Fibroblast of lung (primary cell): ENCODE data around the gene HOXD9. TPM values are rescaled to one million over a fixed set of nuclear protein-coding genes. Genes with fewer than 3 reads are reported as not detected.

ENCODE experiments used
- DNase-seq, 2 donors: peaks; one replicate each; pipeline versions ENCODE4 v3.0.0 to v3.0.0-alpha.2; 2010; ENCODE audit warnings: low read depth in 2 of 2
- H2AFZ ChIP-seq: 2 replicates; pipeline ENCODE4 v1.5.1; 2012; ENCODE audit warnings: low read length, control low read depth, inconsistent platforms
- H3K27ac ChIP-seq: 2 replicates; pipeline ENCODE4 v1.5.1; 2011; ENCODE audit warnings: low read length, control low read depth; ENCODE audit not compliant: insufficient read depth
- H3K27me3 ChIP-seq: 2 replicates; pipeline ENCODE4 v1.5.1; 2011; ENCODE audit warnings: mild to moderate bottlenecking, low read length; ENCODE audit not compliant: control insufficient read depth, insufficient read depth
- H3K36me3 ChIP-seq: 2 replicates; pipeline ENCODE4 v1.5.1; 2011; ENCODE audit warnings: low read length; ENCODE audit not compliant: control insufficient read depth, insufficient read depth
- H3K4me1 ChIP-seq: 2 replicates; pipeline ENCODE4 v1.5.1; 2011; ENCODE audit warnings: low read length; ENCODE audit not compliant: control insufficient read depth, insufficient read depth; ENCODE audit errors: extremely low read depth
- H3K4me2 ChIP-seq: 2 replicates; pipeline ENCODE4 v1.5.1; 2011; ENCODE audit warnings: low read length, control low read depth; ENCODE audit not compliant: insufficient read depth; ENCODE audit errors: extremely low read depth
- H3K4me3 ChIP-seq, 4 experiments: fragments of 200-600 bp in 1 of 4; sonication (generic) in 1 of 4; replicated peaks in 1 of 4; 2 replicates each; pipeline ENCODE4 v1.5.1; 2011 to 2016; ENCODE audit warnings: low read length in 4 of 4, low read depth in 3 of 4, mild to moderate bottlenecking in 3 of 4, control low read depth in 2 of 4, inconsistent platforms in 1 of 4, mixed read lengths in 1 of 4; ENCODE audit not compliant: insufficient read depth in 1 of 4; ENCODE audit errors: control extremely low read depth in 1 of 4
- H3K79me2 ChIP-seq: 2 replicates; pipeline ENCODE4 v1.5.1; 2012; ENCODE audit warnings: mild to moderate bottlenecking, low read length, inconsistent platforms; ENCODE audit not compliant: control insufficient read depth, insufficient read depth
- H3K9ac ChIP-seq: 2 replicates; pipeline ENCODE4 v1.5.1; 2011; ENCODE audit warnings: mild to moderate bottlenecking, low read length, control low read depth; ENCODE audit not compliant: insufficient read depth
- H3K9me3 ChIP-seq: 2 replicates; pipeline ENCODE4 v1.5.1; 2012; ENCODE audit warnings: low read depth, low read length; ENCODE audit not compliant: control insufficient read depth, insufficient read depth
- H4K20me1 ChIP-seq: 2 replicates; pipeline ENCODE4 v1.5.1; 2011; ENCODE audit warnings: low read length; ENCODE audit not compliant: control insufficient read depth, insufficient read depth; ENCODE audit errors: extremely low read depth
- CTCF ChIP-seq, 2 donors: IDR thresholded peaks in 1 of 2; conservative IDR thresholded peaks in 1 of 2; 1 replicate in 1 of 2; 2 replicates in 1 of 2; pipeline ENCODE4 v1.5.1; 2011 to 2012; ENCODE audit warnings: low read length in 2 of 2, control low read depth in 1 of 2, inconsistent platforms in 1 of 2, low read depth in 1 of 2, mild to moderate bottlenecking in 1 of 2
- EZH2 ChIP-seq: IDR thresholded peaks from 2 replicates; pipeline ENCODE4 v1.5.1; 2012; ENCODE audit warnings: low read length, control low read depth, mild to moderate bottlenecking; ENCODE audit errors: missing control alignments
- polyA minus RNA-seq: library from RNA; depleted of rRNA, polyadenylated mRNA; stranded (reverse); fragments of >200 nt; gene quantifications from 2 replicates; pipeline ENCODE4 v1.2.3, GENCODE V29; 2011; ENCODE audit warnings: low replicate concordance
- polyA plus RNA-seq, 2 donors: library from polyadenylated mRNA; depleted of rRNA in 1 of 2; stranded (reverse) in 1 of 2; unstranded in 1 of 2; fragments of >200 nt; gene quantifications; 2 replicates each; pipeline ENCODE4 v1.2.1, GENCODE V29; 2011 to 2012; ENCODE audit warnings: missing spikeins in 1 of 2
- total RNA-seq: library from RNA; depleted of rRNA; stranded (reverse); fragments of >200 nt; gene quantifications from 2 replicates; pipeline ENCODE4 v1.2.1, GENCODE V29; 2014

Gene HOXD9
- total RNA-seq (not detected in 2 replicates), polyA plus RNA-seq (not detected in 2 replicates), polyA minus RNA-seq (not detected in 2 replicates)
- not detected in 2 replicates for polyA plus RNA-seq (2012)

GRCh38 chr2:176122683-176123410 lies at the start of gene HOXD9:
Gene HOXD9, plus strand, starts transcription at chr2:176122719. Its CDS starts 50 bp downstream, at chr2:176122769.
- Histone ChIP-seq H3K4me2 (no peak within 1 kb of the TSS), H3K36me3 (no peaks in the 10 kb centered on the region), H4K20me1 (no peaks in the 10 kb centered on the region), H3K79me2 (no peaks in the 10 kb centered on the region), H3K4me3 (no peak within 1 kb of the TSS), H3K9me3 (no peaks in the 10 kb centered on the region), H3K9ac (no peak within 1 kb of the TSS), H3K27me3 (peaks cover 82% of the 10 kb centered on the region), H2AFZ (no peak within 1 kb of the TSS), H3K4me1 (no peaks in the 10 kb centered on the region), H3K27ac (no peak within 1 kb of the TSS)
- no peak for DNase-seq
- TF ChIP-seq EZH2 (peak; percentile 77), CTCF (conservative IDR thresholded peaks at IDR 0.05 in 1 of 2, IDR thresholded peaks at IDR 0.05 in 1 of 2; ENCODE audit: low read depth in 1 of 2, low read length in 2 of 2) (no peak)

DNA sequence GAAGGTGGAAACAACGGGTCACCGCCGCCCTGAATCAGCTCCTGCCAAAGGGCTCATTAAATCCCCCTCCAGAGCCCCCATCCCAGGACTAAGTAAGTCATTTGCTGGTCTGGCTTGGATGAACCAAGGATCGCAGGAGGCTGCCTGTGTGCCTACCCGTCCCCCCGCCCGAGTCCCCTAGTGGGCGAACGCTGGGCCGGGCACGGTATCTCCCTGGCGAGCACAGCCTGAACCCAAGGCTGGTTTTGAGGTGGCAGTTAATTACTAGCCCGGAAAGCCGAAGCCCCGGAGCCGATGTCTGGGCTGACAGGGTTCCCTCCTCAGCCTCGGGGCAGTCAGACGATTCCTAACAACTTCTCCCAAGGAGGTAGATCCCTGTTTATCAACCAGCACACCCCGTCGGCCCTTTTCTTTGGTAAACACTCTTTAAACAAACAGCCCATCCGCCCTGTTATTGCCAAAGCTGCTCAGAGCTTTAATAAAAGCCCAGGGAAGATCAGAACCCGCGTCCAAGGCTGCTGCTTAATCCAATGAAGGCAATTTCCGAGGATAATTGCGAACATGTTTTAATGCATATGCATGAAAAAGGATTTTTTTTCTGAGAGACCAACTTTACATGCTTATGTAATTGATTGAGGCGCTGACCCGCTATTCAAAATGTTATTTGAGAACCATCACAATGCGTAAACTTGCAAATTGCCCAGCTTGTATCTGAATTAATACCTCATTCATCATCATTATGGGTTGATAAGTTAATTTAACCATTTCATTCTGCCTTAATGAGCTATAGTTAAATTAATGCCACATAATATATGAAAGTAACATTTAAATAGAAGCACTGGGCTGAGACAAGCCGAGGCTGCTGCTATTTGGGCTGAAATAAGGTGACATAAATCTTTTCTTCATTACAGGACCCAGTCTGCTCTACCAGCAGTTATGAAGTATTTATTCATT lies 49.3 kb upstream of the HOXD9 start:
- no peak overlapping the region for H3K9ac ChIP-seq
- H3K79me2 ChIP-seq = no peaks in the 10 kb centered on the region
- TF ChIP-seq CTCF (conservative IDR thresholded peaks at IDR 0.05 in 1 of 2, IDR thresholded peaks at IDR 0.05 in 1 of 2; ENCODE audit: low read depth in 1 of 2, low read length in 2 of 2) (no peak), EZH2 (peak; percentile 57)
- H3K4me3 ChIP-seq = no peak overlapping the region
- no peaks in the 10 kb centered on the region for H3K4me1 ChIP-seq
- DNase-seq = no peak
- no peak overlapping the region for H3K27ac ChIP-seq
- H2AFZ ChIP-seq = no peak overlapping the region
- H3K36me3 ChIP-seq = no peaks in the 10 kb centered on the region
- peaks cover 58% of the 10 kb centered on the region for H3K27me3 ChIP-seq
- no peaks in the 10 kb centered on the region for H4K20me1 ChIP-seq
- H3K9me3 ChIP-seq = no peaks in the 10 kb centered on the region
- no peak overlapping the region for H3K4me2 ChIP-seq

- peaks cover 65% of the 10 kb centered on the region for H3K27me3 ChIP-seq
Observed at GRCh38 chr2:176074919-176075425, 47.5 kb upstream of the HOXD9 start.

More at GRCh38 chr2:176074919-176075425, 47.5 kb upstream of the HOXD9 start:
- DNase-seq = no peak
- Histone ChIP-seq H3K9me3 (no peaks in the 10 kb centered on the region), H3K27ac (no peak overlapping the region), H3K4me2 (no peak overlapping the region), H3K79me2 (no peaks in the 10 kb centered on the region), H3K36me3 (no peaks in the 10 kb centered on the region), H3K4me1 (no peaks in the 10 kb centered on the region), H3K4me3 (no peak overlapping the region), H3K9ac (no peak overlapping the region), H2AFZ (no peak overlapping the region), H4K20me1 (no peaks in the 10 kb centered on the region)
- TF ChIP-seq CTCF (conservative IDR thresholded peaks at IDR 0.05 in 1 of 2, IDR thresholded peaks at IDR 0.05 in 1 of 2; ENCODE audit: low read depth in 1 of 2, low read length in 2 of 2) (no peak), EZH2 (no peak)
